SHP77 (cell line): ENCODE results near the gene SLC9A1.
"Not testable (repeated sequence)": the region's sequence is repeated elsewhere in the genome, so short reads cannot be mapped to it uniquely, and the experiment has no call there.

Source experiments
- DNase-seq, 2 experiments: peaks; one replicate each; lab custom pipeline; 2025; lab: John Stamatoyannopoulos, UW

SLC9A1 gene

DNA sequence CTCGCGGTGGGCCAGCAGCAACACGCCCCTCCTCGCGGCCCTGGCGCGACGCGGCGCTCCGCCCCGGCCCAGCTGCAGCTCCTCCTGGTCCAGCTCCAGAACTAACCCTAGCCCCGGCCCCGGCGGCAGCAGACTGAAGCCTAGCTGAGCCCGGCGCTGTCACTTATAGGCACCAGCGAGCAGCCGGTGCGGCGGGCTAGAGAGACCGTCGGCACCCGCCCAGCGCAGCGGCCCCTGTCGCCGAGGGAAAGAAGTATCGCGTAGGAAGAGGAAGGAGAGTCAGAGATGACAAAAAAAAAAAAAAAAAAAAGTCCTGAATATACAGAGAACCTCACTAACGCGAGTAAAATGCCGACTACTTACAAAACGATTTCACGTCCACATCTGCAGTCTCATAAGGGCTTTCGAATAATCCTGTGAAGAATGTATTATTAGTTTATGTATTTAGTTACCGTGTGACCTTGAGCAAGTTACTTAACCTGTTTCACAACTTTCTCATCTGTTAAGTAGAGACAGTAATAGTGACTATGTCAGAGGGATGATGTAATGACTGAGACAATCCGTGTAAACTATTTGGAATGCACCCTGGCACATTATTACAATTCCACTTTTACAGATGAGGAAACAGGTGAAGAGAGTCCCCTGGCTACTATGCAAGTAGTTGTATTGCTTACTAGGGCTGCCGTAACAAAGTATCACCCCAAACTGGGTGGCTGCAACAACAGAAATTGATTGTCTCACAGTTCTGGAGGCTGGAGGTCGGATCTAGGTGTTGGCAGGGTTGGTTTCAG lies at the start of gene SLC9A1:
TSS of gene SLC9A1 (minus strand) at position 135 of the 791 bp plus-strand sequence. CDS start 791 bp downstream, outside the sequence.
- peak; percentile 69 to 73 for DNase-seq

DNA sequence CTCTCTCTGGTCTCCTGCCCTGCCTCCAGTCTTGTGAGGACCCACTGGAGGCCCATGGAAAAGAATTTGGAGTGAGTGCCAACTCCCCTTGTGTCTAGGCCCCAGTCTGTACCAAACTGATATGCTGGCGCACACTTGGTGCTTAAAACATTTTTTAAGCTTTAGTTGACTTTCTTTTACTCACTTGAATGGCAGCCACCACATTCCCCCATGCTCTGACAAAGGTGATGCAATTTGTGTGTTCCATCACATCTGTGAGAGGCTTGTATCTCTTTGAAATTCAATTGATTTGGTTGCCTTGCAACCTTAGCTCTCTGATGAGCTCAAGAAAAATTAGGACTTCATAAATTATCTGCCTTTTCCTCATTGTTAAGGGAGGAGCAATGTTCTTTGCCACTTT lies 49.0 kb upstream of the SLC9A1 start:
- DNase-seq: no peak

DNA sequence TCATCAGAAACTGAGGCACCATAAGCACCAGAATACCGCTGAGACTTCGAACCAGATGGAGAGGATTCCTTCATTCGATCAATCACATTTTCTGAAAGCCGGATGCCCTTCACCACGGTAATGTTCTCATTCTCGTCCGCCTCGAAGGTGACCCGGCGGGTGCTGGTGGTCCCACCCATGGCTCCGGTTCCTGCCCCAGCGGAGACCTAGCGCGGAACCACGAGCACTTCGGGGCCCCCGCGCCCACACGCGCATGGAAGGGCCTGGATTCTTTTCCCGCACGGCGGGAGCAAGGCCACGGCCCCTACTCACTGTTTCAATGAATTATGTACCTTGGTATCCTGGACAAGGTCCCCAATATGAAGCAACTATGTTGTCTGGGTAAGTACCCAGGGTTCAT lies 46.4 kb upstream of the SLC9A1 start:
- no peak for DNase-seq

DNA sequence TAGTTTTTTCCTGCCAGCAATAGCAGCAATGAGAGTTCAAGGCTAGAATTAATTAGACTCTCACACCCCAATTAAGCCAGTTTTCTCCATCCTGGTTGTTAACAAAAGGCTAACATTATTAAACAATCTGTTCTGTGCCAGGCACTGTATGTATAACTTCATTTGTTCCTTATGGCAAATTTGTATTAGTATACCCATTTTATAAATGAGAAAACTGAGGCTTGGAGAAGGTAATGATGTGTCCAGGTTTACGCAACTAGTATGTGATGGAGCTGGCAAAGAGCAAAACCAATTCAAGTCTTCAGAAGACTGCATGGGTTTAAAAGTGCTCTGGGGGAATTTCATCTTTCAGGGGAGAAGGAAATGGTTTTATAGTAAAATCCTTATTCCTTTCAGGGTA lies 38.3 kb upstream of the SLC9A1 start:
- no peak for DNase-seq

DNA sequence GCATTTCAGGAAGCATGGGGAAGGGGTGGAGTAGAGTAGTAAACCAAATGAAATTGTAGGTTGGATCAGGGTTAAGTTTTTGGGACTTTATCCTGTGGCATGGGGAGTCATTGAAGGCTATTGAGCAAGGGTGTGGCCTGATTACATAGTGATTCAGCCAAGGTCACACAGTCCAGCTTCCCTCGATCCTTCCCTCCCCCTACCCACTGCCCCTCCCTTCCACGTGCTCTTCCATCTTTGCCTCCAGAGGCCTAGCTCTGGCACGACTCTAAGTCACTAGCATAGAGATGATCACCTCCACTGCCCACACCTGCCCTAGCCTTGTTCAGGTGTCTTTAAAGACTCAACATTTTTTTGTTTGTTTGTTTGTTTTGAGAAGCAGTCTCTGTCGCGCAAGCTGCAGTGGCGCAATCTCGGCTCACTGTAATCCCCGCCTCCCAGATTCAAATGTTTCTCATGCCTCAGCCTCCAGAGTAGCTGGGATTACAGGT lies 37.2 kb upstream of the SLC9A1 start:
- DNase-seq: no peak

DNA sequence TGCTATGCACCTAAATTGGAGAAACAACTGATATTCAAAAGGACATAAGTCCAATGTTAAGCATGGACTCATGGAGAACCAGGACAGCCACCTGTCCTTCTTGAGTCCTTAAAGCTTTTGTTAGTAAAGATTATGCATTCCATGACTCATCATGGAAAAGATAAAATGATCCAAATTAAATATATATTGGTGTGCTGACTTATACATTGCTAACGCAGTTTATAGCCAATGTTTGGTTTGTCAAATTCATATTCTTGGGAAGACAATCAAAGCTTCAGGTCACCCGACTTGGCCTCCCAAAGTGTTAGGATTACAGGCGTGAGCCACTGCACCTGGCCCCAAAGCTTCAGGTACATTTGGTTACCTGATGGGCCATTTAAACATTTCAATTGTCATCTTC lies 29.7 kb upstream of the SLC9A1 start:
- not testable (repeated sequence) for DNase-seq

DNA sequence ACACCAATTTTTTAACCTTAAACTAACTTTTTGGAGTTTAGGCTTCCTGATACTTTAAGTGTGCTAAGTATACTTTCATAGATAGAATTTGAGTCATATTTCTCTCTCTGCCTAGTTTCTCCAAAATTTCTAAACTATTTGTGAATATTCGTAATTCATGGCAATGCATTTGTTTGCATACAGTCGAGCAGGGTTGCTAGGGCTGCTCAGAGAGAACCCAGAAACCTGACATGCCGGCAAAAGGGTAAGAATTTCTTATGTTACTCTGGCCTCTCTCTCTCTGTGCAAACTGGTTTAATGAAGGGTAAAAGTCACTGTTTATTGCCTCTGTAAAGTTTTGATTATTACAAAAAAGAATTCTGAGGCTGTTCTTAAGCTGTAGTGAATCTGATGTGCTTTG lies 25.1 kb upstream of the SLC9A1 start:
- no peak for DNase-seq

DNA sequence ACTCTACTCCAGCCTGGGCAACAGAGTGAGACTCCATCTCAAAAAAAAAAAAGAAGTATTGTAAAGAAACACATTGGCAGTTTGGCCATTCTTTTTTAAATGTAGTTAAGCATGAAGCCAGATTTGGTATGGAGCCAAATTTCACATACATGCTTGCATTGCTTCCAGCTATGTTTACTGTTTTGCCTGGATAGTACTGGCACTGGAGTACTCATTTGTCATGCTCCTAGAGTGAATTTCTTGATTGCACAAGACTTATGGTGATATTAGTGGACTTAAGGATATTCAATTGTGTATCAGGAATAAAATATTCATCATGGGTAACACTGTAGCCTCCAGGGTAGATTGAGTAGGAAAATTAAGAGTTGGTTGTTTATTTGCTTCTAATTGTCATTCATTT lies 24.5 kb upstream of the SLC9A1 start:
- DNase-seq: no peak

DNA sequence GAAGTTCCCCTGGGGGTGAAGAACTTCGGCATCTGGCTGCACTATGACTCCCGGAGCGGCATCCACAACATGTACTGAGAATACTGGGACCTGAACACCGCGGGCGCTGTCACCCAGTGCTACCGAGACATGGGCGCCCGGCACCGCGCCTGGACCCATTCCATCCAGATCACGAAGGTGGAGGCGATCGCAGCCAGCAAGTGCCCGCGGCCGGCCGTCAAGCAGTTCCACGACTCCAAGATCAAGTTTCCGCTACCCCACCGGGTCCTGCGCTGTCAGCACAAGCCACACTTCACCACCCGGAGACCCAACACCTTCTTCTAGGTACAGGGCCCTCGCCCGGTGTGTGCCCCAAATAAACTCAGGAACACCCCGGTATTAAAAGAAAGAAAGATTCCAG lies 22.0 kb upstream of the SLC9A1 start:
- DNase-seq: no peak

DNA sequence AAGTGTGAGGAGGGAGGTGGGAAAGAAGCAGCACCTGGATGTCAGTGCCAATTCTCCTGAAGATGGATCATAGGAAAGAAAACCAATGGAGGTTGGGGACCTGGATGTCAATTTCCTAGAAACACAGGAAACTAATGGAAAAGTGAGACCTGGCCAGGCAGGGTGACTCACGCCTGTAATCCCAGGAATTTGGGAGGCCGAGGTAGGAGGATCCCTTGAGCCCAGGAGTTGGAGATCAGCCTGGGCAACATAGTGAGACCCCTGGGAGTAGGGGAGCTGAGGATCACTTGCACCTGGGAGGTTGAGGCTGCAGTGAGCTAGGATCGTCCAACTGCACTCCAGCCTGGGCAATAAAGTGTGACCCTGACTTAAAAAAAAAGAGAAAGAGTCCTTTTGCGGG lies 21.4 kb upstream of the SLC9A1 start:
- DNase-seq: no peak

DNA sequence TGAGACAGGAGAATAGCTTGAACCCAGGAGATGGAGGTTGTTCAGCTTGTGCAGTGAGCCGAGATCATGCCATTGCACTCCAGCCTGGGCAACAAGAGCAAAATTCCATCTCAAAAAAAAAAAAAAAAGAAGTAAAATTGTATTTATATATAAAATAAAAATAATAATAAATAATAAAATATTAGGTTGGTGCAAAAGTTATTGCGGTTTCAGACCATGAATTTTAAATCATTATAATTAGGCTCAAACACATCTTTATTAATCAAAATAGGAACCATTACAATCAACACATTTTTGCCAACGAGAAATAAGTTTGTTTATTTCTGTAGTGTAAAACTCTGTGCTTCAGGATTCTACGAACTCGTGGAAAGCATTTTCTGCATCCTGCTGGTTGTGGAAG lies 18.1 kb upstream of the SLC9A1 start:
- not testable (repeated sequence) for DNase-seq

DNA sequence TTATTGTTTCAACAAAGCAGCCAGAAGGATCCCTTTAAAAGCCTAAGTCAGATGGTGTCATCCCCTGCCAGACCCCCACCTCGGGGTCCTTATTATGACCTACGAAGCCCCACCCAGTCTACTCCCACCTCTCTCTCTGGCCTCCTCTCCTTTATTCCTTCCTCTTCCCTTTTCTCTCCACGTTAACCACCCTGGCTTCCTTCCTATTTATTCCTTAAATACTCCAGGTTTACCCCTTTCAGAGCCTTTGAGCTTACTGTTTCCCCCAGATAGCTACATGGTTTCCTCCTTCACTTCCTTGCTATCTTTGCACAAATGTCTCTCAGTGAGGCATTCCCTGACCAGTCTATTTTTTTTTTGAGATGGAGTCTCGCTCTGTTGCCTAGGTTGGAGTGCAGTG lies 12.0 kb upstream of the SLC9A1 start:
- DNase-seq: no peak

DNA sequence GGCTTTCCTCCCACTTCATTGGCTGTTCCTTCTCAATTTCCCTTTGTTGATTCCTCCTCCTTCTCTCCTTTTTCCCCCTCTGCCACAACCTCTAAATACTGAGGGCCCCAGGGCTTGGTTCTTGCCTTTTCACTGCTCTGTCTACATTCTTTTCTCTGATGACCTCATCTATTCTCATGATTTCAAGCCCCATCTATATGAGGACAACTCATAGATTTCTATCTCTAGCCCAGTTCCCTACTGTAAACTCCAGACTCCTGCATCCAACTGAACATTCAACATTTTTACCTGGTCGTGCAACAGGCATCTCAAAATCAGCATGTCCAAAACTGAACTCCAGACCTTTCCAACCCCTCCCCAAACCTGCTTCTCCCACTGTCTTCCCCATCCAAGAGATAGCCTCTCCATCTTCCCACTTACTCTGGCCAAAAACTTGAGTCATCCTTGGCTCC lies 11.5 kb upstream of the SLC9A1 start:
- no peak for DNase-seq

DNA sequence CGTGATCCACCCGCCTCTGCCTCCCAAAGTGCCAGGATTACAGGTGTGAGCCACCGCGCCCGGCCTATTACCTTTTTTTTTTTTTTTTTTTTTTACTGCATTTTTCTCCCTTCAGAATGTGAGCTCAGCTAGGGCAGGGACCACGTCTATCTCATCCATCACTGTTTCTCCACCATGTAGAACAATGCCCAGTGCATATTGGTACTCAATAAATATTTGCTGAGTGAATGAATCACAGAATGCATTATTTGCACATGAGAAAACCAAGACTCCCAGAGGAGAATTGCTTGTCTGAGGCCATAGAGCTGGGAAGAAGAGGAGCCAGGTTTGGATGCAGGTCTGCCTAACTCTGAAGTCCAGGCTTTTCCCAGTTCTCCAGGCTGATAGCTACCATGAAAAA lies 8.2 kb upstream of the SLC9A1 start:
- peak; percentile 15 to 19 for DNase-seq

DNA sequence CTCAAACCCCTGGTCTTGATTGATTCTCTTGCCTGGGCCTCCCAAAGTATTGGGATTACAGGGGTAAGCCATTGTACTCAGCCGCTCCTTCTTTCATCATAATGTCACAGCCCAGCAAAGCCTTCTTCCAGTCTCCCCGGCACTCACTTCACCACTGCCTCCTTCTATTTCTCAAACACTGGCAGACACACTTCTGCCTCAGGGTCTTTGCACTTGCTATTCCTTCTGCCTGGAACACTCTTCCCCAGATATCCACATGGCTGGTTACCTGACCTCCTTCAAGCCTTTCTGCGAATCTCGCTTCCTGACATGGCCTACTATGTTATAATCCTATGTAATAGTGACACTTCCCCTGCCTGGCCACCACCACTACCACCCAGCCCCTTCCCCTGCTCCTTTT lies 7.2 kb upstream of the SLC9A1 start:
- no peak for DNase-seq

DNA sequence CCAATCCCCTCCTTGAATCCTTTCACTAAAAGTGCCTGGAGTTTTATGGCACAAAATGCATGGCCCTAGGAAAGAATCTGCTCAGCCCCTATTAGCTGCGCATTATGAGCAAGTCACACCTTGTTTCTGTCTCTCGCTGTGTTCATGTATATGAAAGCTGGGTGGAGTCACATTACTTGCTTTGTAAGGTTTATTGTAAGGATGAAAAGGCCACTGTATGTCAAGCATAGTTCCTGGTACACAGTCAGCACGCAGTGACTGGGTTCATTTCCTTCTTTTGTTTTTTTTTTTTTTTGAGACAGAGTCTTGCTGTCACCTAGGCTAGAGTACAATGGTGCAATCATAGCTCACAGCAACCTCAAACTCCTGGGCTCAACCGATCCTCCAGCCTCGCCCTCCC lies 6.7 kb upstream of the SLC9A1 start:
- DNase-seq: no peak

DNA sequence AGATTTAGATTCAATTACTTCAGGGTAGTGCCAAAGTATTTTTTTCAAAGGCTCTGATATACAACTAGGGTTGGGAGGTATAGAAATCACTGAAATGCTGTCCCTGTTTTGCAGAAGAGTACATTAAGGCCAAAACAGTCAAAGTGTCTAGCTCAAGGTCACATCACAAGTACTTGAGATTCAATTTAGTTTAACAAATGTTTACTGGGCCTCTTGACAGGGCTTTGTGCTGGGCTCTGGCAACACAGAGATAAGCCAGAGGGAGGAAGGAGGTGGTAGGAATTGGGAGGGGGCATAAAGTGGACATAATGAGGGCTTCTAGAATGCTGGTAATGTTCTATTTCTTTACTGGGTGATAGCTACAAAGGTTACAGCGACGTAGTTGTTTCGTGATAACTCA lies 2.3 kb upstream of the SLC9A1 start:
- DNase-seq: no peak

DNA sequence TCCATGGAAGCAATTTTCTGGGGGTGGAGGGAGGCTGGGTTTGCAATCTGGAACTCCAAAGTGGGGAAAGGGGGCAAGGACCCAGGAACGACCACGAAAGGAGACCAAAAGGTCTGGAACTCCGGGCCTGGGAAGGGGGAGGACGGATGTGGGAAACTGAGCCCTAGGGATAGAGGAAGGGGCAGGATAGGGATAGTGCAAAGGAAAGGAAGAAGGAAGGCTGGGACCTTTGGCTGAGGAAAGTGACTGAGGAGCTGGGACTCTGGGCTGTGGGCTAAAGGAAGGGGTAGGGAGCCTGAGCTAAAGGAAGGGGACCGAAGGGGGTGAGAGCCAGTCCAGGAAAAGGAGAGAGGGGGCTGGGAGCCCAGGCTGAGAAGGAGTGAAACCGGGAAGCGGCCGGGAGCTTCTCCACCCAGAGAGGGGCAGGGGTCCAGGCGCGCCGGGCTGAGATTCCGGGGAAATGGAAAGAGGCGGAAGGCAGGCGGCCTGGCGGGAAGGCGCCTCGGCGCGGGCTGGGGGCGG lies 395 bp downstream of the SLC9A1 start:
- no peak for DNase-seq

DNA sequence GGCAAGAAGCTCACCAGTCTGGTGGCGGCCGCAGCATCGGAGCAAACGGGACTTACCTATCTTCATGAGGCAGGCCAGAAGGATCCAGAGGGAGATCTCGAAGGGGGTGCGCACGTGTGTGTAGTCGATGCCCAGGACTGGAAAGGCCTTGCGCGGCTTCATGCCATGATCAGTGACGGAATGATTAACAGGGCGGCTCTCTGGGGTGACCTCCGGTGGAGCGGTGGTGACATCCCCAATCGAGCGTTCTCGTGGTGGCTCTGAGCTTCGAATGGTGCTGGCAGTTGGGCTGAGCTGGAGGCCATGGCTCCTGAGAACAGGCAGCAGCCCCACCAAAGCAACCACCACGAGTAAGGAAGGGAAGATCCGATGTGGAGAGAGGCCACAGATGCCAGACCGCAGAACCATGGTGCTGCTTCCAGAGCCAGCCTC lies 982 bp downstream of the SLC9A1 start:
- DNase-seq: no peak

DNA sequence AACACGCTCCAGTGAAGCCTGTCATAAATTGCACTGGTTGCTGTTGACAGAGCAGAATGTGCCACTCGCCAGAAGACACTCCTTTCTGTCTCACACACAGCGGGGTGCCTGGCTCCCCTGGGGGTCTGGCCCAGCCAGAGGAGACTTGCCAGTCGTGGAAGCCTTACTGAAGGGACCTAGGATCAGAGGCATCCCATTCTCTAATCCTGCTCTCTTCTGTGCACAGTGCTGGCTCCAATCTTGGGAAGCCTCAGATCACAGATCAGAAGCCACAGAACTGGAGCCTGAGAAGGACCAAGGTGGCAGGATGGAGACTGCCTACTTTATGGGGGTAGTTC lies 1.4 kb downstream of the SLC9A1 start:
- DNase-seq: no peak

DNA sequence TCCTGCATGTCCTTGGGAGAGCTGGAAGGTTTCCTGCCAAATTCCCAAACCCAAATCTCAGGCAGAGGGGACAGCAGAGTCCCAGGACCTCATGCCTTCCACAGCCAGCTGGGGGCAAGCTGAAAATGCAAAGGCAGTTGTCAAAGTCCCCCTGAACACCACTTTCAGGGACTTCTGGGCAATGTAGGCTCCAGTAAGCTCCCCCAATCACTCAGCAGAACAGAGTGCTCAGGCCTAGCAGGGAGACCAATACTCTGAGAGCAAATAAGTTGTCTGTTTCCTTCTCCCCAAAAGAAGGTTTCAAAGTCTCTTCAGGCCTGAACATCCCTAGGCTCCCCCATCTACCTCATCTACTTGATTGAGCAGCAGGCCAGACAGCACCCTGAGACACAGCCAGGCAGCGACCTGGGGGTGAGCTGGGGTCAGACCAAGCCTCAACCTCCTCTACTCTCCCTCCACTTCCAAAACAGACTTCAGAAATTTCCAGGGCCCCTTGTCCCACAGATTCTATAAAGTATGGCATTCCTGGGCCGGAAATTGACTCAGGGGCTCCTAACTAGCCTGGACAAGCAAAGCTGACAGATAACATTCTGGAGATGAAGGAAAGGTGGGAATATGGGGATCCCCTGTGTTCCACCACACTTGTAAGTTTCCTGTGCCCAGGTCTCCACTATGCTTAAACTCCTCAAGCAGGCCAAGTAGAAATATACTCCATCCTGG lies 1.9 kb downstream of the SLC9A1 start:
- no peak for DNase-seq

DNA sequence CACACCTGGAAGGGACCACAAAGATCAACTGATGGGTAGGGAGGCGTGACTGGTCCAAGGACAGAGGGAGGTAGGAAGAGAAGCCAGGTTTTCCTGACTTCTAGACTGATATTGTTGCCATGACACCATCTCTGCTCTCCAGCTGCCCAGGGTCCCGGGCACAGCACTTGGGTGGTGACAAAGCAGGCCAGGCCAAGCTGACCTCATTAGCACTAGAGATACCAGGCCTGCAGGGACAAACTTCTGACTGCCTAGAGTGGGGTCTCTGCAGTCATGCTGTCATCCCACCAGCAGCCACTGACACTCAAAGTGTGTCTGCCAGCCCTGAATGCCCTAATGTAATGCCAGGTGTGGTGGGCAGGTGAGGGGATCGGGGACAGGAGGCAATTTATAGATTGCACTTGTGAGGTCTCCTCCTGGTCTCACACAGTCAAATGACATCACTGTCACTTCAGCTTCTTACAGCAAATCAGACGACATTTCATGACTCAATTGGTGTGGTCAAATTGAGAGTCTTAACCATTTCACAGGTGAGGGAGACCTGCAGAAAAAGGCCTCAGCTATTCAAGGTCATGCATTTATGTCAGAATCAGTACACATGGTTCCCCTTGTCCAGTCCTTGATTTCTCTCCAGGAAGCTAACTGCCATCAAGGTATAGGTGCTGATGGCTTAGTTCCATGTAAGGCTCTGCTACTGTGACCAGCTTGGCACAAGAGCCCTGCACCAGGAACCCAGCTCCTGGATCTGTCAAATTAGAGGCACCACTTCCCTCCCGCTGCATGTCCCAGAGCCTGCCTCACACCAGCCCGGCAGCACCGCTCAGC lies 2.7 kb downstream of the SLC9A1 start:
- DNase-seq: no peak
